DOHH2 (cell line): ENCODE data around the gene SLC9B2.

Source experiments
- EZH2phosphoT487 ChIP-seq: fragments of 200-600 bp; sonication (generic); IDR thresholded peaks from 2 replicates; pipeline ENCODE4 v1.6.1; 2017; ENCODE audit warnings: borderline replicate concordance, mild to moderate bottlenecking, antibody characterized with exemption, low read length, moderate library complexity, mixed read lengths
- TF ChIP-seq, protein P1 (sequence below): fragments of 200-600 bp; sonication (generic); IDR thresholded peaks from one replicate; pipeline ENCODE4 v1.5.1; 2014; ENCODE audit warnings: antibody characterized with exemption, mild to moderate bottlenecking, low read depth, low read length; ENCODE audit not compliant: poor library complexity, severe bottlenecking

DNA sequence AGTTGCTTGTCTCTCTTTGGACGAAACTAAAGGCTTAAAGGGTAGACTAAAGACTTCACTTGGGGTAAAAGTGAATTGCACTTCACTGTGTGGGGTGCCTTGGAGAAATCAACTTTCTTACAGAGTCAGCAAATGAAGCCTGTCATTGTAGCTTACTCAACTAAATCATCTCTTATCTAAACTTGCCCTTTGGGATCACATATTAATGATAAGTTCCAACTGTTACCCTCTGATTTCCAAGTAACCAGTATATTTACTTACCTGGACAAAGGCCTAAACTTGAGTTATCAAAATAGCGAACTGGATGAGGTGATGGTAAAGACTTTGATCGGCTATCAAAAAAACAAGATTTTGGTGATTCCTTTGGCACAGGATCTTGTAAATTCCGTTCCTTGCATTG lies 32.0 kb upstream of the SLC9B2 start:
- TF ChIP-seq, protein P1, sequence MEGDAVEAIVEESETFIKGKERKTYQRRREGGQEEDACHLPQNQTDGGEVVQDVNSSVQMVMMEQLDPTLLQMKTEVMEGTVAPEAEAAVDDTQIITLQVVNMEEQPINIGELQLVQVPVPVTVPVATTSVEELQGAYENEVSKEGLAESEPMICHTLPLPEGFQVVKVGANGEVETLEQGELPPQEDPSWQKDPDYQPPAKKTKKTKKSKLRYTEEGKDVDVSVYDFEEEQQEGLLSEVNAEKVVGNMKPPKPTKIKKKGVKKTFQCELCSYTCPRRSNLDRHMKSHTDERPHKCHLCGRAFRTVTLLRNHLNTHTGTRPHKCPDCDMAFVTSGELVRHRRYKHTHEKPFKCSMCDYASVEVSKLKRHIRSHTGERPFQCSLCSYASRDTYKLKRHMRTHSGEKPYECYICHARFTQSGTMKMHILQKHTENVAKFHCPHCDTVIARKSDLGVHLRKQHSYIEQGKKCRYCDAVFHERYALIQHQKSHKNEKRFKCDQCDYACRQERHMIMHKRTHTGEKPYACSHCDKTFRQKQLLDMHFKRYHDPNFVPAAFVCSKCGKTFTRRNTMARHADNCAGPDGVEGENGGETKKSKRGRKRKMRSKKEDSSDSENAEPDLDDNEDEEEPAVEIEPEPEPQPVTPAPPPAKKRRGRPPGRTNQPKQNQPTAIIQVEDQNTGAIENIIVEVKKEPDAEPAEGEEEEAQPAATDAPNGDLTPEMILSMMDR = no peak
- TF ChIP-seq EZH2phosphoT487 = no peak
